IMR-90 (cell line): ENCODE measurements around the gene CTNNAL1. TPM values are rescaled to one million over a fixed set of nuclear protein-coding genes. Genes with fewer than 3 reads are reported as not detected.

Experiments used
- ATAC-seq: fragments of 200-7000 bp; cut with Tn5 transposase; 2 replicates; pipeline ENCODE4 v1.9.1; 2020; ENCODE audit warnings: low read depth, mild to moderate bottlenecking, moderate library complexity
- BruUV-seq: library from RNA; stranded (reverse); fragments of 400-500 nt; replicated peaks from 2 replicates; lab custom pipeline; 2021; lab: Mats Ljungman, UMichigan
- CTCF ChIA-PET: fragments of 300-600 bp; formaldehyde crosslinking; extraction: SDS; loops from one replicate; lab custom pipeline; 2021; ENCODE audit warnings: antibody characterized with exemption; lab: Yijun Ruan, JAX
- POLR2A ChIA-PET: fragments of 300-600 bp; sonication (Branson Sonifier 250); formaldehyde crosslinking; loops from one replicate; lab custom pipeline; 2022; ENCODE audit warnings: antibody characterized with exemption; ENCODE audit not compliant: unreplicated experiment; lab: Charles Lee
- DNase-seq: peaks from one replicate; pipeline ENCODE4 v3.0.0; 2013
- H2AFZ ChIP-seq: replicated peaks from 2 replicates; pipeline ENCODE3; 2013; ENCODE audit warnings: low read length, mild to moderate bottlenecking; ENCODE audit not compliant: poor library complexity
- H2AK5ac ChIP-seq: 2 replicates; pipeline ENCODE4 v1.6.1; 2013; ENCODE audit warnings: low read depth, low read length, inconsistent platforms
- H2AK9ac ChIP-seq: replicated peaks from 2 replicates; pipeline ENCODE3; 2013; ENCODE audit warnings: mild to moderate bottlenecking, low read depth, low read length, moderate library complexity; ENCODE audit not compliant: poor library complexity
- H2BK120ac ChIP-seq: 2 replicates; pipeline ENCODE4 v1.6.1; 2013; ENCODE audit warnings: low read depth, low read length, inconsistent platforms
- H2BK15ac ChIP-seq: 3 replicates; pipeline ENCODE4 v1.6.1; 2013; ENCODE audit warnings: low read depth, low read length, inconsistent platforms
- H2BK20ac ChIP-seq: 2 replicates; pipeline ENCODE4 v1.6.1; 2013; ENCODE audit warnings: low read depth, mild to moderate bottlenecking, inconsistent platforms, low read length, moderate library complexity
- H2BK5ac ChIP-seq: 2 replicates; pipeline ENCODE4 v1.6.1; 2013; ENCODE audit warnings: mild to moderate bottlenecking, low read depth, low read length, inconsistent platforms; ENCODE audit not compliant: poor library complexity, severe bottlenecking
- H3K14ac ChIP-seq: replicated peaks from 2 replicates; pipeline ENCODE4 v1.6.1; 2013; ENCODE audit warnings: low read depth, low read length, inconsistent platforms
- H3K18ac ChIP-seq: 2 replicates; pipeline ENCODE4 v1.6.1; 2013; ENCODE audit warnings: low read depth, low read length, control low read depth
- H3K23ac ChIP-seq: 2 replicates; pipeline ENCODE4 v1.6.1; 2013; ENCODE audit warnings: low read depth, low read length, inconsistent platforms
- H3K27ac ChIP-seq: 2 replicates; pipeline ENCODE4 v1.5.1; 2013; ENCODE audit warnings: mild to moderate bottlenecking, control low read depth, low read length; ENCODE audit not compliant: insufficient read depth
- H3K27me3 ChIP-seq: 2 replicates; pipeline ENCODE4 v1.6.1; 2013; ENCODE audit warnings: low read length; ENCODE audit not compliant: control insufficient read depth, insufficient read depth
- H3K36me3 ChIP-seq: 2 replicates; pipeline ENCODE4 v1.6.1; 2013; ENCODE audit warnings: low read length, mixed read lengths; ENCODE audit not compliant: control insufficient read depth, insufficient read depth
- H3K4ac ChIP-seq: 2 replicates; pipeline ENCODE4 v1.6.1; 2013; ENCODE audit warnings: low read depth, low read length, inconsistent platforms
- H3K4me1 ChIP-seq: 2 replicates; pipeline ENCODE4 v1.6.1; 2013; ENCODE audit warnings: low read length, mixed read lengths; ENCODE audit not compliant: control insufficient read depth, insufficient read depth
- H3K4me2 ChIP-seq: 2 replicates; pipeline ENCODE4 v1.6.1; 2013; ENCODE audit warnings: low read depth, mild to moderate bottlenecking, control low read depth, low read length, moderate library complexity
- H3K4me3 ChIP-seq: 2 replicates; pipeline ENCODE4 v1.5.1; 2013; ENCODE audit warnings: low read depth, mild to moderate bottlenecking, control low read depth, low read length, moderate library complexity; ENCODE audit not compliant: insufficient read depth
- H3K56ac ChIP-seq: 2 replicates; pipeline ENCODE4 v1.6.1; 2013; ENCODE audit warnings: low read length, inconsistent platforms; ENCODE audit not compliant: insufficient read depth; ENCODE audit errors: extremely low read depth
- H3K79me1 ChIP-seq, 2 experiments: 2 replicates each; pipeline ENCODE4 v1.6.1; 2013; ENCODE audit warnings: low read length in 2 of 2, inconsistent platforms in 1 of 2, low read depth in 1 of 2
- H3K9ac ChIP-seq: 2 replicates; pipeline ENCODE4 v1.6.1; 2013; ENCODE audit warnings: low read depth, low read length, control low read depth
- H3K9me1 ChIP-seq: 2 replicates; pipeline ENCODE4 v1.6.1; 2013; ENCODE audit warnings: low read length, inconsistent platforms; ENCODE audit not compliant: insufficient read depth
- H3K9me3 ChIP-seq: 2 replicates; pipeline ENCODE4 v1.6.1; 2013; ENCODE audit warnings: low read length; ENCODE audit not compliant: control insufficient read depth, insufficient read depth
- H4K20me1 ChIP-seq: 2 replicates; pipeline ENCODE4 v1.6.1; 2013; ENCODE audit warnings: low read length, inconsistent platforms; ENCODE audit not compliant: insufficient read depth
- H4K5ac ChIP-seq: 2 replicates; pipeline ENCODE4 v1.6.1; 2013; ENCODE audit warnings: mild to moderate bottlenecking, low read depth, low read length, control low read depth
- H4K8ac ChIP-seq, 2 experiments: 2 replicates each; pipeline ENCODE4 v1.6.1; 2013; ENCODE audit warnings: low read depth in 2 of 2, low read length in 2 of 2, control low read depth in 1 of 2, inconsistent platforms in 1 of 2
- H4K91ac ChIP-seq: 2 replicates; pipeline ENCODE4 v1.6.1; 2013; ENCODE audit warnings: low read depth, low read length, inconsistent platforms; ENCODE audit not compliant: insufficient read depth
- CEBPB ChIP-seq: IDR thresholded peaks from 2 replicates; pipeline ENCODE4 v1.6.1; 2012; ENCODE audit warnings: low read depth, low read length, improper control_type of control experiment
- FOS ChIP-seq: fragments of 150-350 bp; IDR thresholded peaks from 2 replicates; pipeline ENCODE4 v1.6.1; 2016; ENCODE audit warnings: low read depth, low read length
- MAFK ChIP-seq: IDR thresholded peaks from 2 replicates; pipeline ENCODE4 v1.6.1; 2012; ENCODE audit warnings: low read depth, low read length, improper control_type of control experiment
- MXI1 ChIP-seq: IDR thresholded peaks from 2 replicates; pipeline ENCODE4 v1.6.1; 2012; ENCODE audit warnings: low read depth, mild to moderate bottlenecking, low read length, moderate library complexity, borderline replicate concordance
- SMC3 ChIP-seq: fragments of 150-350 bp; IDR thresholded peaks from 2 replicates; pipeline ENCODE4 v1.6.1; 2016; ENCODE audit warnings: low read depth, mild to moderate bottlenecking, antibody characterized with exemption, low read length, moderate library complexity
- WGBS, 2 experiments: methylation state at CpG; one replicate each; pipeline versions ENCODE4 v1.1.5 to v1.1.7; 2013; ENCODE audit warnings: missing lambda C conversion rate in 2 of 2; ENCODE audit not compliant: insufficient read length in 1 of 2; ENCODE audit errors: extremely low coverage in 2 of 2; 5-methylcytosine and 5-hydroxymethylcytosine counted together
- dilution Hi-C: fragments of 300-500 bp; cut with HindIII; formaldehyde crosslinking; loops from one replicate; pipeline ENCODE4 v1.14.3; 2018; ENCODE audit warnings: low sequenced_read_pairs; ENCODE audit not compliant: unreplicated experiment
- in situ Hi-C: fragments of 300-500 bp; cut with MboI; formaldehyde crosslinking; loops from 3 replicates; pipeline ENCODE4 v1.14.3; 2019; ENCODE audit warnings: low sequenced_read_pairs, inconsistent platforms, mixed read lengths
- intact Hi-C: fragments of 100-400 bp; cut with micrococcal nuclease; formaldehyde crosslinking; loops from 2 replicates; pipeline ENCODE4 v1.10.0; 2022
- polyA plus RNA-seq, 3 experiments: library from polyadenylated mRNA; depleted of rRNA; stranded (reverse); fragments of >200 nt; gene quantifications; 2 replicates each; pipeline ENCODE4 v1.2.3, GENCODE V29; 2012; ENCODE audit warnings: low replicate concordance in 1 of 3
- total RNA-seq: library from RNA; depleted of rRNA; stranded (reverse); fragments of >200 nt; gene quantifications from 2 replicates; pipeline ENCODE4 v1.2.3, GENCODE V29; 2012

The CTNNAL1 gene
- total and polyA plus RNA-seq, 2 of the 4 experiments (the other 2 are of a cell fraction) = 72.3 to 131 TPM

- TF ChIP-seq SMC3 = no peak
Observed at GRCh38 chr9:109014608-109015280, 1.4 kb upstream of the CTNNAL1 start (continued).

GRCh38 chr9:109013679-109014607 lies 644 bp upstream of the CTNNAL1 start:
- peaks cover 15% of the 10 kb centered on the region for H3K4me1 ChIP-seq
- H2BK5ac ChIP-seq = peak overlapping the region; percentile 83
- H4K8ac ChIP-seq = peak overlapping the region in 1 of 2 experiments; percentile 78; a peak in 1 of 4 replicates
- H3K9me3 ChIP-seq = no peaks in the 10 kb centered on the region
- peak overlapping the region; percentile 37; the same call in 1 of the 2 replicates for H3K56ac ChIP-seq
- H3K4ac ChIP-seq = peak overlapping the region; percentile 67
- H3K18ac ChIP-seq = peak overlapping the region; percentile 83
- peaks cover 5% of the 10 kb centered on the region for H3K9me1 ChIP-seq
- intact Hi-C loops (loop anchor here (5.0 kb wide), 1 partner anchor 308 kb away; the partner anchor contains the start of gene EPB41L4B), in situ Hi-C loops (no loop called here), dilution Hi-C loops (no loop called here)
- DNase-seq (peak; percentile 78), ATAC-seq (peak; percentile 6)
- H3K27me3 ChIP-seq = no peaks in the 10 kb centered on the region
- peak overlapping the region; percentile 30; the same call in 1 of the 2 replicates for H2AK5ac ChIP-seq
- H4K91ac ChIP-seq = peak overlapping the region; percentile 73
- TF ChIP-seq CEBPB (peak; percentile 64; the same call in 1 of the 2 replicates), FOS (no peak), MXI1 (peak; percentile 31; the same call in 1 of the 2 replicates), MAFK (0 out of 2 replicates have a peak, but pooled peaks have one; percentile 18)
- no peak overlapping the region for H4K5ac ChIP-seq
- peak overlapping the region; percentile 98 for H3K4me2 ChIP-seq
- peak overlapping the region; percentile 84 for H3K27ac ChIP-seq
- H3K14ac ChIP-seq = peak overlapping the region; percentile 59; the same call in 1 of the 2 replicates
- POLR2A ChIA-PET = no interaction called here
- H3K36me3 ChIP-seq = peaks cover 2% of the 10 kb centered on the region
- H3K9ac ChIP-seq = peak overlapping the region; percentile 63
- CTCF ChIA-PET = interaction anchor here (1.2 kb wide), 1 partner anchor 9 kb away, joined by 4 read pairs; no protein-coding TSS in a partner anchor
- peak overlapping the region; percentile 53 for H2BK120ac ChIP-seq
- peak overlapping the region; percentile 2; the same call in 1 of the 3 replicates for H2BK15ac ChIP-seq
- H2BK20ac ChIP-seq = no peak overlapping the region
- peak overlapping the region; percentile 33 for H2AK9ac ChIP-seq
- WGBS, 2 experiments = 0% methylated on average over 2 of the region's 19 CpGs; no CpG with 5 or more reads in 1 of the 2 experiments
- H2AFZ ChIP-seq = peak overlapping the region; percentile 87
- BruUV-seq = no TSS peak
- peaks cover 18% of the 10 kb centered on the region for H4K20me1 ChIP-seq
- peaks cover 8 to 36% of the 10 kb centered on the region in 2 experiments for H3K79me1 ChIP-seq
- peak overlapping the region; percentile 64 for H3K23ac ChIP-seq
- H3K4me3 ChIP-seq = peak overlapping the region; percentile 56
